COR-L47 (cell line): ENCODE results near the gene CXorf58.
A peak's percentile ranks its signal among the peaks of the same experiment; 100 is the strongest.
"Not testable (repeated sequence)": the region's sequence is repeated elsewhere in the genome, so short reads cannot be mapped to it uniquely, and the experiment has no call there.

Experiments
- DNase-seq: peaks from one replicate; lab custom pipeline; 2025; lab: John Stamatoyannopoulos, UW

Gene CXorf58

GRCh38 chrX:23952984-23953907 lies 45.4 kb downstream of the CXorf58 start:
- peak; percentile 19 for DNase-seq

DNA sequence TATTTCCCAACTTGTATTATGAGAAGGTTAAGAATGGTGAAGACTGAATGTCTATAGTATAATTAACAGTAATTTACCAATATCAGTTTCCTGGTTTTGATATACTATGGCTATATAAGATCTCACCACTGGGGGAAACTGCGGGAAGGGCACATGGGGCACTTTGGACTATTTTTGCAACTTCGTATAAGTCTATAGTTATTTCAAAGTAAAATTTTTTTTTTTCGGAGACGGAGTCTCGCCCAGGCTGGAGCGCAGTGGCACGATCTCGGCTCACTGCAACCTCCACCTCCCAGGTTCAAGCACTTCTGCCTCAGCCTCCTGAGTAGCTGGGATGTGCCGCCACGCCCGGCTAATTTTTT lies 46.1 kb downstream of the CXorf58 start:
- no peak for DNase-seq

DNA sequence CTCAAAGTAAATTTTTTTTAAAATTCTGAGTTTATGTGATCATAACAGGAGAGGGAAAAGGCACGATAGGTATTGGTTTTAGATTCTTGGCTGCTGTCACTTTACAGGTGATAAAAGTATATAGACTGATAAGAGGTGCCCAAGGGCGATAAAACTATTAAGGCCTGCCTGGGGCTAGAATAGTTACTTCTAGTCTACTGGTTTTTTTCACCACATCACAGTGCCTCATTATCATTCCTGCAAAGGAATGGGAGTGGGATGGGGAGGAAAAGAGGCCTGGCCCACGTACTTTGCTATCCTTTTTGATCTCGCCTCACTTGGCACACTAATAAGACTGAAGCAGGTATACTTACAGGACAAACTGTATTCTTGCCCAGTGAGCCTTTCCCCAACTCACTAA lies 46.6 kb downstream of the CXorf58 start:
- DNase-seq, result no peak

DNA sequence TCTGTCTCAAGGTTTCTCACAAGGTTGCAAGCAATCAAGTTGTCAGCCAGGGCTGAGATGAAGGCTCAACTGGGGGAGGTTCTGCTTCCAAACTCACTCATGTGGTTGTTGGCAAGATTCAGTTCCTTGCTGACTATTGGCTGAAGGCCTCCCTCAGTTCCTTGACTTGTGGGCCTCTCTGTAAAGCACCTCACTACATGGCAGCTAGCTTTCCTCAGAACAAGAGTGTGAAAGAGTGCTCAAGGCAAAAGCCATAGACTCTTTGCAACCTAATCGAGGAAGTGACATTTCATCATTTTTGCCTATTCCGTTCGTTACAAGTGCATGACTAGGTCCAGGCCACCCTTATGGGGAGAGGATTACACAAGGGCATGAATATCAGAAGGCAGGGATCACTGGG lies 52.0 kb downstream of the CXorf58 start:
- DNase-seq, result no peak

- no peak for DNase-seq
Measured at GRCh38 chrX:23964191-23964590, 56.4 kb downstream of the CXorf58 start.

- DNase-seq, result not testable (repeated sequence)
Measured at GRCh38 chrX:23965630-23966029, 57.8 kb downstream of the CXorf58 start.

- no peak for DNase-seq
Measured at GRCh38 chrX:23978491-23978890, 70.7 kb downstream of the CXorf58 start.

- no peak for DNase-seq
Measured at GRCh38 chrX:23980011-23980441, 72.2 kb downstream of the CXorf58 start.

- no peak for DNase-seq
Measured at GRCh38 chrX:23981222-23981621, 73.4 kb downstream of the CXorf58 start.

DNA sequence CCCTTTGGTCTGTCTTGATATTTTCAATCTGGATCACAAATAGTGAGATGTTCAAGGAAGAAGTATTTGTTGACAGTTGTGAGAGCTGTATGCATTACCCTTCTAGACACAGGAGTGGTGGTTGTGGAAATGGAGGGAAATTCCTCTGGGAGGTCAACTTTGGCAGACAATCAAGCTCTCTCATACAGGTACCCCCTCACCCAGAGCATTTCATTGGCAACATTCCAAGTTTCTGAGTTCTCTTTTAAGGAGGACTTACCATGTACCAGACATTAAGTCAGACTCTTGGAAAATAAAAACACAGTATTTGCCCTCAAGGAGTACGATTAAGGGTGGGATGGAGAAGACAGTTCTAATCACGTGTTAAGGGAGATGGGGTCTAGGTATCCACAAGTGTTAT lies 73.9 kb downstream of the CXorf58 start:
- no peak for DNase-seq

DNA sequence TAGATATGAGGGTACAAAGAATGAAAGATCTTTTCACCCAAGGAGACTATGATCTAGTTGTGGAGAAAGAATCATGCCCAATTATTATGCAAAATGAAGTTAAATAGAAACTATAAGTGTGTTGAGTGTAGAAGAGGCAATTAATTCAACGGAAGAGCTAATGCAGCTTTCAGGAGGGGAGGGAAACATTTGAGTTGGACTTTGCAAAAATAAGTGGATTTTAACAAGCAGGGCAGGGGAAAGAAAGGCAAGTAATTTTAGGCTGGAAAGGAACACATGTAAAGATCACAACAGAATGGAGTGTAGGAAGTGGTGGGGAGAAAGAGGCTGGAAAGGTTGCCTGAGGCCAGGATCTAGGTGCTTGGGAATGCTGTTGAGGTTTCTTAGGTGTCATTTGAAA lies 75.1 kb downstream of the CXorf58 start:
- DNase-seq, result no peak
